ENCODE data around the gene TTC38. TPM values are rescaled to one million over a fixed set of nuclear protein-coding genes. Genes with fewer than 3 reads are reported as not detected.
"Not testable (repeated sequence)": the region's sequence is repeated elsewhere in the genome, so short reads cannot be mapped to it uniquely, and the experiment has no call there.

Gene TTC38
- total RNA-seq, 1 experiment from 2014 or later: 21.8 TPM

- not testable (repeated sequence) for H3K4me3 ChIP-seq (ENCODE audit: insufficient read depth, low read depth, low read length); DNase-seq; H3K27me3 ChIP-seq (ENCODE audit: control insufficient read depth, insufficient read depth, low read length)
- H3K36me3 ChIP-seq (replicated peaks; ENCODE audit: control insufficient read depth, insufficient read depth, low read length): peaks cover 20% of the 10 kb centered on the region
Observed at GRCh38 chr22:46312848-46313247, 45.0 kb downstream of the TTC38 start.

DNA sequence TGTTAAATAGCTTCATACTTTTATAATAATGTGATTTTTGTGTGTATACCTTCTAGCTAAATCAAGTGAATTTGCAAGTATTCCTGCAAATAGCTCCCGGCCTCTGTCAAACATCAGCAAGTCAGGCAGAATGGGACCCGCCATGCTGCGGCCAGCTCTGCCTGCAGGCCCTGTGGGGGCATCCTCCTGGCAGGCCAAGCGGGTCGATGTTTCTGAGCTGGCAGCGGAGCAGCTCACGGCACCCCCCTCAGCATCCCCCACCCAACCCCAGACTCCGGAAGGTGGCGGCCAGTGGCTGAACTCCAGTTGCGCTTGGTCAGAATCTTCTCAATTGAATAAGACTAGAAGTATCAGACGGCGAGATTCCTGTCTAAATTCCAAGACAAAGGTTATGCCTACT, 48.2 kb downstream of the TTC38 start:
- H3K4me3 ChIP-seq (ENCODE audit: insufficient read depth, low read depth, low read length): no peak overlapping the region
- no peaks in the 10 kb centered on the region for H3K27me3 ChIP-seq (ENCODE audit: control insufficient read depth, insufficient read depth, low read length)
- peak; percentile 37 for DNase-seq
- H3K36me3 ChIP-seq (replicated peaks; ENCODE audit: control insufficient read depth, insufficient read depth, low read length): peaks cover 27% of the 10 kb centered on the region

DNA sequence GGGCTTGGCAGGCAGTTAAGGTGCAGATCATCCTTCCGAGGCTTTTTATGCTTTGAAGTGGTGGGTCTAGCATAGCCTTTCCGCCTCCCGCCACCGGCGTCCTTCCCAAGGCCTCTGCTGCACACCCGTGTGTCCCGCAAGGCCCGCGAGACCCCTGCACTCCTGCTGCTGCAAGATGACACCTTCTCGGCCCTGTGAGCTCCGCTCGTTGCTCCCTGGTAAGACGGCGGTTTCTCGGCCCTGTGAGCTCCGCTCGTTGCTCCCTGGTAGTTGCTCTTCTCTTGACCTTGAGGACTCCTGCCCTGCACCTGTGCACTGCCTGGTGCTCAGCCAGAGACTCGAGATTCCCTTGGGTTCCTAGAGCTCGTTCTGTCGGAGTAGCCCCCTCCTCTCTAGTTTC, 49.8 kb downstream of the TTC38 start:
- Histone ChIP-seq H3K36me3 (replicated peaks; ENCODE audit: control insufficient read depth, insufficient read depth, low read length) (peaks cover 27% of the 10 kb centered on the region), H3K4me3 (ENCODE audit: insufficient read depth, low read depth, low read length) (no peak overlapping the region), H3K27me3 (ENCODE audit: control insufficient read depth, insufficient read depth, low read length) (no peaks in the 10 kb centered on the region)
- no peak for DNase-seq

GRCh38 chr22:46318576-46318975, 50.8 kb downstream of the TTC38 start:
- H3K36me3 ChIP-seq (replicated peaks; ENCODE audit: control insufficient read depth, insufficient read depth, low read length): peaks cover 31% of the 10 kb centered on the region

GRCh38 chr22:46319319-46319718, 51.5 kb downstream of the TTC38 start:
- Histone ChIP-seq H3K36me3 (replicated peaks; ENCODE audit: control insufficient read depth, insufficient read depth, low read length) (peaks cover 30% of the 10 kb centered on the region), H3K4me3 (ENCODE audit: insufficient read depth, low read depth, low read length) (no peak overlapping the region), H3K27me3 (ENCODE audit: control insufficient read depth, insufficient read depth, low read length) (no peaks in the 10 kb centered on the region)
- peak; percentile 23 for DNase-seq

More at GRCh38 chr22:46318576-46318975, 50.8 kb downstream of the TTC38 start:
- no peaks in the 10 kb centered on the region for H3K27me3 ChIP-seq (ENCODE audit: control insufficient read depth, insufficient read depth, low read length)
- peak; percentile 36 for DNase-seq
- no peak overlapping the region for H3K4me3 ChIP-seq (ENCODE audit: insufficient read depth, low read depth, low read length)

- H3K36me3 ChIP-seq (replicated peaks; ENCODE audit: control insufficient read depth, insufficient read depth, low read length): peaks cover 30% of the 10 kb centered on the region
- no peak for DNase-seq
Observed at GRCh38 chr22:46320166-46320710, 52.4 kb downstream of the TTC38 start.

GRCh38 chr22:46320716-46321386, 53.0 kb downstream of the TTC38 start:
- H3K27me3 ChIP-seq (ENCODE audit: control insufficient read depth, insufficient read depth, low read length): no peaks in the 10 kb centered on the region
- peak; percentile 26 for DNase-seq
- no peak overlapping the region for H3K4me3 ChIP-seq (ENCODE audit: insufficient read depth, low read depth, low read length)
- H3K36me3 ChIP-seq (replicated peaks; ENCODE audit: control insufficient read depth, insufficient read depth, low read length): peaks cover 31% of the 10 kb centered on the region

More at GRCh38 chr22:46320166-46320710, 52.4 kb downstream of the TTC38 start:
- H3K4me3 ChIP-seq (ENCODE audit: insufficient read depth, low read depth, low read length): no peak overlapping the region
- H3K27me3 ChIP-seq (ENCODE audit: control insufficient read depth, insufficient read depth, low read length): no peaks in the 10 kb centered on the region

GRCh38 chr22:46322711-46323110, 54.9 kb downstream of the TTC38 start:
- Histone ChIP-seq H3K36me3 (replicated peaks; ENCODE audit: control insufficient read depth, insufficient read depth, low read length) (peaks cover 32% of the 10 kb centered on the region), H3K27me3 (ENCODE audit: control insufficient read depth, insufficient read depth, low read length) (no peaks in the 10 kb centered on the region), H3K4me3 (ENCODE audit: insufficient read depth, low read depth, low read length) (no peak overlapping the region)
- DNase-seq: peak; percentile 20

DNA sequence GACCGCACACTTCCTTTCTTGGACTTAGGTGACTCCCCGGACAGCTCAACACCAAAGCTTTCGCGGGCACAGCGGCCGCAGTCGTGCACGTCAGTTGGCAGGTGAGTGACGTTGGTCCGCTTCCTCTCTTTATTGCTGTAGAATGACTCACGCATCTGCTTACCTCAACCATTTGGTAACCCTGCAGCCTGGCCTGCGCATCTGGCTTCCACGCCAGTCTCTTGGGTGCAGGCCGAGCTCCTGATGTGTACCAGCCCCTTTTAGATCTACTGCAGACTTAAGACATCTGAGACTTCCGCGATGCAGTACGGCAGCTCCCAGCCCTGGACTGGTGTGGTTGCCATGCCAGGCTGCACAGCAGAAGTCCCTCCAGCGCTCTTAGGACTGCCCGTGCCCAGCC, 55.4 kb downstream of the TTC38 start:
- H3K4me3 ChIP-seq (ENCODE audit: insufficient read depth, low read depth, low read length): no peak overlapping the region
- H3K36me3 ChIP-seq (replicated peaks; ENCODE audit: control insufficient read depth, insufficient read depth, low read length): peaks cover 30% of the 10 kb centered on the region
- no peaks in the 10 kb centered on the region for H3K27me3 ChIP-seq (ENCODE audit: control insufficient read depth, insufficient read depth, low read length)
- no peak for DNase-seq

- no peak overlapping the region for H3K4me3 ChIP-seq (ENCODE audit: insufficient read depth, low read depth, low read length)
- no peaks in the 10 kb centered on the region for H3K27me3 ChIP-seq (ENCODE audit: control insufficient read depth, insufficient read depth, low read length)
- no peak for DNase-seq
- H3K36me3 ChIP-seq (replicated peaks; ENCODE audit: control insufficient read depth, insufficient read depth, low read length): peaks cover 29% of the 10 kb centered on the region
Observed at GRCh38 chr22:46326066-46326680, 58.4 kb downstream of the TTC38 start.

GRCh38 chr22:46327691-46328465, 60.1 kb downstream of the TTC38 start:
- no peak for DNase-seq
- no peaks in the 10 kb centered on the region for H3K27me3 ChIP-seq (ENCODE audit: control insufficient read depth, insufficient read depth, low read length)
- H3K4me3 ChIP-seq (ENCODE audit: insufficient read depth, low read depth, low read length): no peak overlapping the region
- H3K36me3 ChIP-seq (replicated peaks; ENCODE audit: control insufficient read depth, insufficient read depth, low read length): peaks cover 31% of the 10 kb centered on the region

DNA sequence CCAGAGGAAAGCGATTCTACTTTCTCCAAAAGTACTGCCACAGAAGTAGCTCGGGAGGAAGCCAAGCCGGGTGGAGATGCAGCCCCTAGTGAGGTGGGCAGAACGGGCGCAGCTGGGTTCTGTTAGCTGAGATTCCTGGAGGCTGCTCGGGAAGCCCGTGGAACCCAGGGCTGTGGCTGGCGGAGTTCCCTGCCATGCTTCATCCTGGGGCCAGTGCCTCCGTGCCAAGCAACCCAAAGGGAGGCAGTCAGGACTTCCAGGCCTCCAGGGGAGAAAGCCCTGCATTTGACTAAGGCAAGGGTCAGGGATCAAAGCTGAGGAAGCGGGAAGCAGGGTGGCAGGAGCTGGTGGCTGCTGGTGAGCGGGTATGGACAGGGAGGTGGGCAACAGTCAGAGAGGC, 61.0 kb downstream of the TTC38 start:
- Histone ChIP-seq H3K27me3 (ENCODE audit: control insufficient read depth, insufficient read depth, low read length) (no peaks in the 10 kb centered on the region), H3K36me3 (replicated peaks; ENCODE audit: control insufficient read depth, insufficient read depth, low read length) (peaks cover 29% of the 10 kb centered on the region), H3K4me3 (ENCODE audit: insufficient read depth, low read depth, low read length) (no peak overlapping the region)
- no peak for DNase-seq

DNA sequence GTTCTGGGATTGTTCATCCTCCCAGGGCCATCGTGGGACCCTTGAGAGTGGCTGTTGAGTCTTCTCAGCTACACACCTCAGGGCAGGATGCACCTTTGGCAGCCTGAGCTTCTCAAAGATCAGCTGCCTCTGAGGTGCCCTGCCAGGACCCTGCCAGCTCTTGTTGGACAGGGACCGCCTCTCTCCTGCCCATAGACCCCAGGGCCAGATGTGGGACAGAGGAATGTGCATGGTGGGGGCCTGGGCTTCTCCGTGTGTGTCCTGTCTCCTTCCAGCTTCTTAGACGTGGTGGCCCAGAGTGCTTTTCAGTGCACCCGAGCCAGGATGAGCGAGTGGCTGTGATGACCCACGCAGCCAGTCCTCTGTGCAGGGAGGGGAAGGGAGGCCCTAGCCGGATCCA, 61.8 kb downstream of the TTC38 start:
- DNase-seq: no peak
- H3K27me3 ChIP-seq (ENCODE audit: control insufficient read depth, insufficient read depth, low read length): no peaks in the 10 kb centered on the region
- peaks cover 26% of the 10 kb centered on the region for H3K36me3 ChIP-seq (replicated peaks; ENCODE audit: control insufficient read depth, insufficient read depth, low read length)
- no peak overlapping the region for H3K4me3 ChIP-seq (ENCODE audit: insufficient read depth, low read depth, low read length)

DNA sequence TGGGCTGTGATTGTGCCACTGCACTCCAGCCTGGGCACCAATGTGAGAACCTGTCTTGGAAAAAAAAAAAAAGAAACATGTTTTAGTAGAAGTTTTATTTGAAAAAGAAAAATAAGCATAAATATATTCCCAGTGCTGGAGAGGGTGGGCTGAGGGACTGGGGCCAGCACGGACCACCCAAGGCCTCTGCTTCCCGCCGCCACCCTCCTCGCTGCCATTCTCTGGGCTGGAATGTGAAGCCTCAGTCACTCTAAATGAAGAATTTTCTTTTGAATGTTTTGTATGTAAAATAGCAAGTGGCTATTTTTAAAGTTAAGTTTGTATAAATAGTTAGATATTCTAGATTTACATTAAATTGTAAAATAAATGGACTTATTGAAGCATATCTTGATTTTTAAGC, 62.6 kb downstream of the TTC38 start:
- no peaks in the 10 kb centered on the region for H3K27me3 ChIP-seq (ENCODE audit: control insufficient read depth, insufficient read depth, low read length)
- peaks cover 25% of the 10 kb centered on the region for H3K36me3 ChIP-seq (replicated peaks; ENCODE audit: control insufficient read depth, insufficient read depth, low read length)
- DNase-seq: no peak
- no peak overlapping the region for H3K4me3 ChIP-seq (ENCODE audit: insufficient read depth, low read depth, low read length)

- Histone ChIP-seq H3K36me3 (replicated peaks; ENCODE audit: control insufficient read depth, insufficient read depth, low read length) (peaks cover 16% of the 10 kb centered on the region), H3K27me3 (ENCODE audit: control insufficient read depth, insufficient read depth, low read length) (no peaks in the 10 kb centered on the region), H3K4me3 (ENCODE audit: insufficient read depth, low read depth, low read length) (no peak overlapping the region)
- no peak for DNase-seq
Observed at GRCh38 chr22:46331496-46331895, 63.7 kb downstream of the TTC38 start.
